HG03135 (cell line): ENCODE data around the gene NBPF3.

Experiments used
- ATAC-seq: cut with Tn5 transposase; IDR thresholded peaks from one replicate; pipeline ENCODE4 v1.9.1; 2021; ENCODE audit warnings: mild to moderate bottlenecking, moderate library complexity; ENCODE audit not compliant: unreplicated experiment

The NBPF3 gene

GRCh38 chr1:21492356-21492625 lies 52.4 kb downstream of the NBPF3 start:
- ATAC-seq = no peak

- ATAC-seq = no peak
Measured at GRCh38 chr1:21494196-21494595, 54.3 kb downstream of the NBPF3 start.

- no peak for ATAC-seq
Measured at GRCh38 chr1:21495225-21495820, 55.4 kb downstream of the NBPF3 start.

GRCh38 chr1:21496063-21496462 lies 56.1 kb downstream of the NBPF3 start:
- no peak for ATAC-seq

GRCh38 chr1:21496886-21497285 lies 56.9 kb downstream of the NBPF3 start:
- no peak for ATAC-seq

GRCh38 chr1:21497466-21498061 lies 57.6 kb downstream of the NBPF3 start:
- ATAC-seq = no peak

- no peak for ATAC-seq
Measured at GRCh38 chr1:21499283-21499950, 59.5 kb downstream of the NBPF3 start.

- ATAC-seq = no peak
Measured at GRCh38 chr1:21503706-21504377, 63.9 kb downstream of the NBPF3 start.

- no peak for ATAC-seq
Measured at GRCh38 chr1:21506804-21507203, 66.9 kb downstream of the NBPF3 start.

- no peak for ATAC-seq
Measured at GRCh38 chr1:21507511-21508270, 67.8 kb downstream of the NBPF3 start.

- no peak for ATAC-seq
Measured at GRCh38 chr1:21508580-21509350, 68.8 kb downstream of the NBPF3 start.

- no peak for ATAC-seq
Measured at GRCh38 chr1:21509351-21510112, 69.6 kb downstream of the NBPF3 start, which contains the start of gene ALPL. TSS of gene ALPL (plus strand) at chr1:21509423. CDS start at chr1:21554082, 44,659 bp downstream.

- no peak for ATAC-seq
Measured at GRCh38 chr1:21510113-21510493, 70.2 kb downstream of the NBPF3 start.

GRCh38 chr1:21510885-21511578 lies 71.1 kb downstream of the NBPF3 start:
- ATAC-seq = no peak

GRCh38 chr1:21511579-21512522 lies 71.9 kb downstream of the NBPF3 start:
- no peak for ATAC-seq

GRCh38 chr1:21514245-21514644 lies 74.3 kb downstream of the NBPF3 start:
- no peak for ATAC-seq

- no peak for ATAC-seq
Measured at GRCh38 chr1:21517161-21517589, 77.2 kb downstream of the NBPF3 start.
